Endothelial cell of umbilical vein (primary cell): ENCODE results near the gene SSR2.

Source experiments
- CTCF ChIP-seq, 2 donors: IDR thresholded peaks; 1 replicate in 1 of 2; 2 replicates in 1 of 2; pipeline ENCODE4 v1.5.1; 2011; ENCODE audit warnings: low read length in 2 of 2, mild to moderate bottlenecking in 2 of 2, moderate library complexity in 2 of 2, control low read depth in 1 of 2, inconsistent platforms in 1 of 2, low read depth in 1 of 2; ENCODE audit not compliant: insufficient read depth in 1 of 2; ENCODE audit errors: extremely low read depth in 1 of 2
- MYC ChIP-seq: IDR thresholded peaks from one replicate; pipeline ENCODE4 v1.6.1; 2011; ENCODE audit warnings: mild to moderate bottlenecking, low read depth, low read length

GRCh38 chr1:155974208-155975115, 46.3 kb downstream of the SSR2 start:
- TF ChIP-seq CTCF (IDR thresholded peaks at IDR 0.05; ENCODE audit: extremely low read depth in 1 of 2, insufficient read depth in 1 of 2, low read depth in 1 of 2, low read length in 2 of 2) = no peak
- no peak for TF ChIP-seq MYC
